ENCODE results near the gene DNHD1. TPM values are rescaled to one million over a fixed set of nuclear protein-coding genes. Genes with fewer than 3 reads are reported as not detected.
A peak's percentile ranks its signal among the peaks of the same experiment; 100 is the strongest.

The DNHD1 gene
- total and polyA plus RNA-seq, 2 of the 4 experiments (the other 2 are of a cell fraction): 1.8 to 3.6 TPM

DNA sequence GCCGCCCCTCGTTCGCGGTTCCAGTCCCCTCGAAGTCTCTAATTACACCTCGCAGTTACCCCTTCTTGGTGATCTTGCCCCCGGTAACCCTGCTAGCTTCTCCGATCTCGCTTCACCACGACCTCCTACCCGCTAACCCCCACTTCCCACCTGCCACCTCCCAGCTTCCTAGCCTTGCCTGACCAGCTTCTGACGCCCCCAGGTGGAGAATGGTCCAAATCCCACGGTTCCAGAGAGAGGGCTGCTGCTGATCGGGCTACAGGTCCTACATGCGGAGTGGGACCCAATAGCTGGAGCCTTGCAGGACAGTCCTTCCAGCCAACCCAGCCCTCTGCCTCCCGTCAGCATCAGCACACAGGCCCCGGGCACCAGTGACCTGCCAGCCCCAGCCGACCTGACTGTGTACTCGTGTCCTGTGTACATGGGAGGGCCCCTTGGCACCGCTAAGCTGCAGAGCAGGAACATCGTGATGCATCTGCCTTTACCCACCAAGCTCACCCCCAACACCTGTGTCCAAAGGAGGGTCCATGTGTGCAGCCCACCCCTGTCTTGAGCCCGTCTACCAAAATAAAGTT is 74.4 kb downstream of the DNHD1 start:
- 52% methylated on average over 9 of the region's 22 CpGs; no CpG with 5 or more reads in 1 of the 2 experiments for WGBS, 2 experiments (ENCODE audit: extremely low coverage in 2 of 2, insufficient read length in 1 of 2)
- ChIA-PET CTCF (no interaction called here), POLR2A (ENCODE audit: unreplicated experiment) (no interaction called here)
- Histone ChIP-seq H2BK15ac (ENCODE audit: low read depth, low read length) (no peak overlapping the region), H4K91ac (ENCODE audit: insufficient read depth, low read depth, low read length) (no peak overlapping the region), H3K14ac (replicated peaks; ENCODE audit: low read depth, low read length) (no peak overlapping the region), H4K20me1 (ENCODE audit: insufficient read depth, low read length) (no peaks in the 10 kb centered on the region), H2BK20ac (ENCODE audit: low read depth, low read length) (no peak overlapping the region), H3K56ac (ENCODE audit: extremely low read depth, insufficient read depth, low read length) (no peak overlapping the region), H3K9me1 (ENCODE audit: insufficient read depth, low read length) (peaks cover 8% of the 10 kb centered on the region; the same call in 1 of the 2 replicates), H2AFZ (replicated peaks; ENCODE audit: low read length, poor library complexity) (peak overlapping the region; percentile 53), H3K23ac (ENCODE audit: low read depth, low read length) (no peak overlapping the region), H3K27me3 (ENCODE audit: control insufficient read depth, insufficient read depth, low read length) (no peaks in the 10 kb centered on the region), H3K27ac (ENCODE audit: insufficient read depth, low read length) (no peak overlapping the region), H3K79me1 (ENCODE audit: low read depth in 1 of 2, low read length in 2 of 2) (peaks cover 0 to 3% of the 10 kb centered on the region in 2 experiments; a peak in 2 of 4 replicates), H3K9ac (ENCODE audit: low read depth, low read length) (no peak overlapping the region), H3K4me3 (ENCODE audit: insufficient read depth, low read depth, low read length) (no peak overlapping the region), H2AK9ac (replicated peaks; ENCODE audit: low read depth, low read length, poor library complexity) (no peak overlapping the region), H2BK5ac (ENCODE audit: low read depth, low read length, poor library complexity, severe bottlenecking) (no peak overlapping the region), H3K4me1 (ENCODE audit: control insufficient read depth, insufficient read depth, low read length) (peaks cover 9% of the 10 kb centered on the region), H4K5ac (ENCODE audit: low read depth, low read length) (no peak overlapping the region), H2AK5ac (ENCODE audit: low read depth, low read length) (no peak overlapping the region), H2BK120ac (ENCODE audit: low read depth, low read length) (no peak overlapping the region), H3K4me2 (ENCODE audit: low read depth, low read length) (no peak overlapping the region), H3K9me3 (ENCODE audit: control insufficient read depth, insufficient read depth, low read length) (no peaks in the 10 kb centered on the region), H3K4ac (ENCODE audit: low read depth, low read length) (no peak overlapping the region), H3K18ac (ENCODE audit: low read depth, low read length) (no peak overlapping the region), H4K8ac (ENCODE audit: low read depth in 2 of 2, low read length in 2 of 2) (no peak overlapping the region), H3K36me3 (ENCODE audit: control insufficient read depth, insufficient read depth, low read length) (no peaks in the 10 kb centered on the region; the same call in 1 of the 2 replicates)
- in situ Hi-C loops (cut with MboI; ENCODE audit: low sequenced_read_pairs): no loop called here
- ATAC-seq (ENCODE audit: low read depth) (no peak), DNase-seq (no peak)
- intact Hi-C loops (cut with micrococcal nuclease): no loop called here
- TF ChIP-seq CEBPB (IDR thresholded peaks at IDR 0.05; ENCODE audit: low read depth, low read length) (no peak), CHD1 (IDR thresholded peaks at IDR 0.05; ENCODE audit: low read depth, low read length) (no peak), MAFK (IDR thresholded peaks at IDR 0.05; ENCODE audit: low read depth, low read length) (no peak), SMC3 (IDR thresholded peaks at IDR 0.05; ENCODE audit: low read depth, low read length) (no peak), MAZ (IDR thresholded peaks at IDR 0.05; ENCODE audit: borderline replicate concordance, low read depth, low read length) (no peak), RAD21 (IDR thresholded peaks at IDR 0.05; ENCODE audit: low read length) (no peak), MXI1 (IDR thresholded peaks at IDR 0.05; ENCODE audit: borderline replicate concordance, low read depth, low read length) (no peak), FOS (IDR thresholded peaks at IDR 0.05; ENCODE audit: low read depth, low read length) (no peak), RFX5 (IDR thresholded peaks at IDR 0.05; ENCODE audit: low read depth, low read length) (no peak)
- TF ChIP-seq, protein P1, sequence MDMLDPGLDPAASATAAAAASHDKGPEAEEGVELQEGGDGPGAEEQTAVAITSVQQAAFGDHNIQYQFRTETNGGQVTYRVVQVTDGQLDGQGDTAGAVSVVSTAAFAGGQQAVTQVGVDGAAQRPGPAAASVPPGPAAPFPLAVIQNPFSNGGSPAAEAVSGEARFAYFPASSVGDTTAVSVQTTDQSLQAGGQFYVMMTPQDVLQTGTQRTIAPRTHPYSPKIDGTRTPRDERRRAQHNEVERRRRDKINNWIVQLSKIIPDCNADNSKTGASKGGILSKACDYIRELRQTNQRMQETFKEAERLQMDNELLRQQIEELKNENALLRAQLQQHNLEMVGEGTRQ (IDR thresholded peaks at IDR 0.05; ENCODE audit: low read depth, low read length): no peak
- no TSS peak for BruUV-seq (replicated peaks)
- dilution Hi-C loops (cut with HindIII; ENCODE audit: low sequenced_read_pairs, unreplicated experiment): no loop called here
